SK-N-SH treated with all-trans-retinoic acid at 6 μM for 48 hours (cell line): Measurements from ENCODE around the gene COL15A1.
A peak's percentile ranks its signal among the peaks of the same experiment; 100 is the strongest.

Experiments
- ATAC-seq: fragments of 200-7000 bp; cut with Tn5 transposase; 3 replicates; pipeline ENCODE4 v1.9.1; 2020; ENCODE audit warnings: mild to moderate bottlenecking, moderate library complexity
- ARNTL ChIP-seq: fragments of 450-650 bp; formaldehyde crosslinking; IDR thresholded peaks from 2 replicates; pipeline ENCODE4 v1.5.0; 2020; ENCODE audit warnings: low read depth, mild to moderate bottlenecking, moderate library complexity, borderline replicate concordance
- BACH2 ChIP-seq: fragments of 250-450 bp; sonication (Bioruptor Pico); IDR thresholded peaks from 2 replicates; pipeline ENCODE4 v1.9.0; 2021; ENCODE audit warnings: mild to moderate bottlenecking, borderline replicate concordance
- CSDC2 ChIP-seq: fragments of 250-450 bp; sonication (Bioruptor Pico); IDR thresholded peaks from 2 replicates; pipeline ENCODE4 v1.5.0; 2020; ENCODE audit warnings: mild to moderate bottlenecking, moderate library complexity
- ESRRG ChIP-seq: fragments of 250-450 bp; sonication (Bioruptor Pico); IDR thresholded peaks from 2 replicates; pipeline ENCODE4 v1.6.1; 2021; ENCODE audit warnings: mild to moderate bottlenecking
- GLIS3 ChIP-seq: fragments of 250-450 bp; sonication (Bioruptor Pico); IDR thresholded peaks from 2 replicates; pipeline ENCODE4 v1.5.0; 2020; ENCODE audit warnings: mild to moderate bottlenecking, moderate library complexity
- ISL1 ChIP-seq: fragments of 250-450 bp; sonication (Bioruptor Pico); IDR thresholded peaks from 2 replicates; pipeline ENCODE4 v2.1.2; 2022; ENCODE audit warnings: mild to moderate bottlenecking, moderate library complexity
- OSR1 ChIP-seq: fragments of 250-450 bp; sonication (Bioruptor Pico); IDR thresholded peaks from 2 replicates; pipeline ENCODE4 v1.8.0; 2022; ENCODE audit warnings: moderate library complexity, mild to moderate bottlenecking, inconsistent platforms
- SNAI2 ChIP-seq: fragments of 250-450 bp; sonication (Bioruptor Pico); IDR thresholded peaks from 2 replicates; pipeline ENCODE4 v1.5.0; 2020; ENCODE audit warnings: mild to moderate bottlenecking, moderate library complexity
- TCF4 ChIP-seq: fragments of 250-450 bp; sonication (Bioruptor Pico); IDR thresholded peaks from 2 replicates; pipeline ENCODE4 v1.8.0; 2021; ENCODE audit warnings: mild to moderate bottlenecking, moderate library complexity, borderline replicate concordance
- TOX ChIP-seq: fragments of 250-450 bp; sonication (Bioruptor Pico); IDR thresholded peaks from 2 replicates; pipeline ENCODE4 v1.8.0; 2021; ENCODE audit warnings: mild to moderate bottlenecking, moderate library complexity, borderline replicate concordance
- ZC3H10 ChIP-seq: fragments of 250-450 bp; sonication (Bioruptor Pico); IDR thresholded peaks from 2 replicates; pipeline ENCODE4 v1.5.1; 2021; ENCODE audit warnings: mild to moderate bottlenecking, moderate library complexity
- ZFP3 ChIP-seq: fragments of 250-450 bp; sonication (Bioruptor Pico); IDR thresholded peaks from 2 replicates; pipeline ENCODE4 v1.5.0; 2020; ENCODE audit warnings: mild to moderate bottlenecking, moderate library complexity
- ZFP30 ChIP-seq: fragments of 450-650 bp; formaldehyde crosslinking; IDR thresholded peaks from 2 replicates; pipeline ENCODE4 v1.5.0; 2022; ENCODE audit warnings: mild to moderate bottlenecking, moderate library complexity
- ZNF565 ChIP-seq: fragments of 450-650 bp; formaldehyde crosslinking; conservative IDR thresholded peaks from 2 replicates; pipeline ENCODE4 v1.5.0; 2020; ENCODE audit warnings: low read depth, mild to moderate bottlenecking, moderate library complexity
- ZNF70 ChIP-seq: fragments of 450-650 bp; formaldehyde crosslinking; IDR thresholded peaks from 2 replicates; pipeline ENCODE4 v1.5.0; 2020; ENCODE audit warnings: mild to moderate bottlenecking, moderate library complexity
- ZNF8 ChIP-seq: fragments of 450-650 bp; formaldehyde crosslinking; IDR thresholded peaks from 2 replicates; pipeline ENCODE4 v1.5.0; 2020; ENCODE audit warnings: mild to moderate bottlenecking, moderate library complexity
- TF ChIP-seq, protein P1 (sequence below): fragments of 250-450 bp; sonication (Bioruptor Pico); IDR thresholded peaks from 2 replicates; pipeline ENCODE4 v1.5.1; 2020; ENCODE audit warnings: low read depth, mild to moderate bottlenecking, moderate library complexity
- TF ChIP-seq, protein P2 (sequence below): fragments of 250-450 bp; sonication (Bioruptor Pico); IDR thresholded peaks from 2 replicates; pipeline ENCODE4 v1.5.1; 2021; ENCODE audit warnings: mild to moderate bottlenecking, moderate library complexity
- TF ChIP-seq, protein P3 (sequence below): fragments of 250-450 bp; sonication (Bioruptor Pico); IDR thresholded peaks from 2 replicates; pipeline ENCODE4 v1.5.0; 2020; ENCODE audit warnings: mild to moderate bottlenecking, moderate library complexity
- TF ChIP-seq, protein P4 (sequence below): fragments of 250-450 bp; sonication (Bioruptor Pico); IDR thresholded peaks from 2 replicates; pipeline ENCODE4 v1.8.0; 2021; ENCODE audit warnings: low read depth, mild to moderate bottlenecking, moderate library complexity, borderline replicate concordance
- TF ChIP-seq, protein P5 (sequence below): fragments of 250-450 bp; sonication (Bioruptor Pico); IDR thresholded peaks from 2 replicates; pipeline ENCODE4 v1.8.0; 2020; ENCODE audit warnings: mild to moderate bottlenecking, moderate library complexity, borderline replicate concordance

COL15A1 gene

DNA sequence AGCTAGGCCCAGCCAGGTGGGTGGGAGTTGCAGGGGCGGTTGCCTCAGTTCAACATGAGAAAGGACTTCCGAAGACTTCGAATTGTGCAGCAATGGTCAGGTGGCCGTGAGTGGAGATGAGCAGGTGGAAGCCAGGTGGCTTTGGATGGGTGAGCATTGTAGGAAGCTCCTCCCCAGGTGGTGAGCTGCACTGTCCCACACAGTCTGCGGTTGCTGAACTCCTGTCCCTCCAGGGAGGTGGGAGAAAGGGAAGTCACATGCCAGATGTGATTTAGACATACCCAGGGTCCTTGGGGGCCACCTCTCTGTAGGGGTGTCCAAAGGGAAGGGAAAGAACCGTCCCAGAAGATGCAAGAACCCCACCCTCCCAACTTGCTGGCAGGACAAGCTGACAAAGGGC, 30.4 kb downstream of the COL15A1 start (continued):
- TF ChIP-seq, protein P1, sequence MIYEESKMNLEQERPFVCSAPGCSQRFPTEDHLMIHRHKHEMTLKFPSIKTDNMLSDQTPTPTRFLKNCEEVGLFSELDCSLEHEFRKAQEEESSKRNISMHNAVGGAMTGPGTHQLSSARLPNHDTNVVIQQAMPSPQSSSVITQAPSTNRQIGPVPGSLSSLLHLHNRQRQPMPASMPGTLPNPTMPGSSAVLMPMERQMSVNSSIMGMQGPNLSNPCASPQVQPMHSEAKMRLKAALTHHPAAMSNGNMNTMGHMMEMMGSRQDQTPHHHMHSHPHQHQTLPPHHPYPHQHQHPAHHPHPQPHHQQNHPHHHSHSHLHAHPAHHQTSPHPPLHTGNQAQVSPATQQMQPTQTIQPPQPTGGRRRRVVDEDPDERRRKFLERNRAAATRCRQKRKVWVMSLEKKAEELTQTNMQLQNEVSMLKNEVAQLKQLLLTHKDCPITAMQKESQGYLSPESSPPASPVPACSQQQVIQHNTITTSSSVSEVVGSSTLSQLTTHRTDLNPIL (CRISPR knock-in tag) = no peak
- TF ChIP-seq ZNF70 (CRISPR knock-in tag) (no peak), CSDC2 (no peak), TOX (CRISPR knock-in tag) (no peak)

DNA sequence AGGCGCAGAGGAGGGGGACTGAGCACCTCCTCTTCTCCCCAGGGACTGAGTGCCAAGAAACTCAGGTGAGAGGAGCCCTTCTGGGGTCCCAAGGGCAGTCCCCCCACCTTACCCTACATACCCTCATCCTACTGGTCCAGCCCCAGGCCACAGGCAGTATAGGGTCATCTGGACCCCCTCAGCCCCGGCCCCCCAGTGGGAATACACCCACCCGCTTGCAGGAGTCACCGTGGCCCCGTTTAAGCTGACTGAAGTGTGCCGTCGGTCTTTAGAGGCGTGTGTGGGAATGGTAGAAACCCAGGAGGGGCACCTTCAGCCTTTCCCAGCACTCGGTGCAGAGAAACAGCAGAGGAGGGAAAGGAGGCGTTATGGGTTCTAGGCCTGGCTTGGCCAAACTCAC, 30.8 kb downstream of the COL15A1 start:
- ATAC-seq = peak; percentile 12
- no peak for TF ChIP-seq ZFP30 (CRISPR knock-in tag)
- TF ChIP-seq CSDC2 = no peak
- TF ChIP-seq TOX (CRISPR knock-in tag) = no peak
- no peak for TF ChIP-seq ZC3H10 (CRISPR knock-in tag)
- no peak for TF ChIP-seq ZNF565 (CRISPR knock-in tag)
- TF ChIP-seq ZNF70 (CRISPR knock-in tag) = no peak
- no peak for TF ChIP-seq ESRRG (CRISPR knock-in tag)
- TF ChIP-seq BACH2 = no peak
- no peak for TF ChIP-seq OSR1
- TF ChIP-seq ZNF8 = no peak
- TF ChIP-seq, protein P2, sequence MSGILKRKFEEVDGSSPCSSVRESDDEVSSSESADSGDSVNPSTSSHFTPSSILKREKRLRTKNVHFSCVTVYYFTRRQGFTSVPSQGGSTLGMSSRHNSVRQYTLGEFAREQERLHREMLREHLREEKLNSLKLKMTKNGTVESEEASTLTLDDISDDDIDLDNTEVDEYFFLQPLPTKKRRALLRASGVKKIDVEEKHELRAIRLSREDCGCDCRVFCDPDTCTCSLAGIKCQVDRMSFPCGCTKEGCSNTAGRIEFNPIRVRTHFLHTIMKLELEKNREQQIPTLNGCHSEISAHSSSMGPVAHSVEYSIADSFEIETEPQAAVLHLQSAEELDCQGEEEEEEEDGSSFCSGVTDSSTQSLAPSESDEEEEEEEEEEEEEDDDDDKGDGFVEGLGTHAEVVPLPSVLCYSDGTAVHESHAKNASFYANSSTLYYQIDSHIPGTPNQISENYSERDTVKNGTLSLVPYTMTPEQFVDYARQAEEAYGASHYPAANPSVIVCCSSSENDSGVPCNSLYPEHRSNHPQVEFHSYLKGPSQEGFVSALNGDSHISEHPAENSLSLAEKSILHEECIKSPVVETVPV (CRISPR knock-in tag) = no peak
- TF ChIP-seq ZFP3 (CRISPR knock-in tag) = no peak
- no peak for TF ChIP-seq ARNTL (CRISPR knock-in tag)
- TF ChIP-seq, protein P1 (CRISPR knock-in tag) = no peak
- no peak for TF ChIP-seq TCF4 (CRISPR knock-in tag)
- TF ChIP-seq GLIS3 = no peak
- no peak for TF ChIP-seq ISL1 (CRISPR knock-in tag)
- TF ChIP-seq, protein P3, sequence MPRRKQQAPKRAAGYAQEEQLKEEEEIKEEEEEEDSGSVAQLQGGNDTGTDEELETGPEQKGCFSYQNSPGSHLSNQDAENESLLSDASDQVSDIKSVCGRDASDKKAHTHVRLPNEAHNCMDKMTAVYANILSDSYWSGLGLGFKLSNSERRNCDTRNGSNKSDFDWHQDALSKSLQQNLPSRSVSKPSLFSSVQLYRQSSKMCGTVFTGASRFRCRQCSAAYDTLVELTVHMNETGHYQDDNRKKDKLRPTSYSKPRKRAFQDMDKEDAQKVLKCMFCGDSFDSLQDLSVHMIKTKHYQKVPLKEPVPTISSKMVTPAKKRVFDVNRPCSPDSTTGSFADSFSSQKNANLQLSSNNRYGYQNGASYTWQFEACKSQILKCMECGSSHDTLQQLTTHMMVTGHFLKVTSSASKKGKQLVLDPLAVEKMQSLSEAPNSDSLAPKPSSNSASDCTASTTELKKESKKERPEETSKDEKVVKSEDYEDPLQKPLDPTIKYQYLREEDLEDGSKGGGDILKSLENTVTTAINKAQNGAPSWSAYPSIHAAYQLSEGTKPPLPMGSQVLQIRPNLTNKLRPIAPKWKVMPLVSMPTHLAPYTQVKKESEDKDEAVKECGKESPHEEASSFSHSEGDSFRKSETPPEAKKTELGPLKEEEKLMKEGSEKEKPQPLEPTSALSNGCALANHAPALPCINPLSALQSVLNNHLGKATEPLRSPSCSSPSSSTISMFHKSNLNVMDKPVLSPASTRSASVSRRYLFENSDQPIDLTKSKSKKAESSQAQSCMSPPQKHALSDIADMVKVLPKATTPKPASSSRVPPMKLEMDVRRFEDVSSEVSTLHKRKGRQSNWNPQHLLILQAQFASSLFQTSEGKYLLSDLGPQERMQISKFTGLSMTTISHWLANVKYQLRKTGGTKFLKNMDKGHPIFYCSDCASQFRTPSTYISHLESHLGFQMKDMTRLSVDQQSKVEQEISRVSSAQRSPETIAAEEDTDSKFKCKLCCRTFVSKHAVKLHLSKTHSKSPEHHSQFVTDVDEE (CRISPR knock-in tag) = no peak
- TF ChIP-seq, all 23 proteins: peak for 0

DNA sequence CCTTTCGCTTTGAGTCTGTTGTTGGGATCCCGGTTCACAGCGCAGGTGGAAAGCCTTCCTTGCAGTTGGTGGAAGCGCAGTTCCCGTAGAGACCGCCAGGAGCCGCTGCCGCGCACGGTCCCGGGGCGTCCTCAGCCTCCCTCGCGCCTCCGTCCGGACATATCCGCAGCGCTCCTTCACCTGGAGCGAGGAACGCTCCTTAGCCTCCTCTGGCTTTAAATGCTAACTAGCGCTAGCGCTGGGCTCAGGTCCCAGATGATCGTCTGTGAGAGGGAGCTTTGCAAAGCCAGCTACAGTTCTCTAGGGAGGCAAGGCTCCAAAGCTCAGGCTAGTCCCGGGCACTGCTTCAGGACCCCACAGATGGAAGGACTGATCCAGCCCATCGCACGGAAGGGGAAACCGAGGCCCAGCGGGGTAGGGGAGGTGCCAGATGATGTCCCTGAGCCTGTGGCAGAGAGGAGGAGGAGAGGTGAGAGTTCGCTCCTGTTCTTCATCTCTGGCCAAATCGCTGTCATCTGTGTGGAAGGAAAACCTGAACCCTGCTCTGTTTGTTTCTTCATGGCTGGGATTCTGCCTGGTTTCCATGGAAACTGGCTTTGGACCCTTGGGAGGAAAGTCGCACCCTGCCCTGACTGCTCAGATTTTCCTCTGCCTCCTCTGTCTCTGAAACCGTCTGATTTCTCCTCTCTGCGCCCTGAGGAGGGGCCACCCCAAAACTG, 31.4 kb downstream of the COL15A1 start:
- peak; percentile 95 for ATAC-seq
- TF ChIP-seq OSR1 = no peak
- TF ChIP-seq, protein P4, sequence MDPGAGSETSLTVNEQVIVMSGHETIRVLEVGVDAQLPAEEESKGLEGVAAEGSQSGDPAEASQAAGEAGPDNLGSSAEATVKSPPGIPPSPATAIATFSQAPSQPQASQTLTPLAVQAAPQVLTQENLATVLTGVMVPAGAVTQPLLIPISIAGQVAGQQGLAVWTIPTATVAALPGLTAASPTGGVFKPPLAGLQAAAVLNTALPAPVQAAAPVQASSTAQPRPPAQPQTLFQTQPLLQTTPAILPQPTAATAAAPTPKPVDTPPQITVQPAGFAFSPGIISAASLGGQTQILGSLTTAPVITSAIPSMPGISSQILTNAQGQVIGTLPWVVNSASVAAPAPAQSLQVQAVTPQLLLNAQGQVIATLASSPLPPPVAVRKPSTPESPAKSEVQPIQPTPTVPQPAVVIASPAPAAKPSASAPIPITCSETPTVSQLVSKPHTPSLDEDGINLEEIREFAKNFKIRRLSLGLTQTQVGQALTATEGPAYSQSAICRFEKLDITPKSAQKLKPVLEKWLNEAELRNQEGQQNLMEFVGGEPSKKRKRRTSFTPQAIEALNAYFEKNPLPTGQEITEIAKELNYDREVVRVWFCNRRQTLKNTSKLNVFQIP (CRISPR knock-in tag) = no peak

DNA sequence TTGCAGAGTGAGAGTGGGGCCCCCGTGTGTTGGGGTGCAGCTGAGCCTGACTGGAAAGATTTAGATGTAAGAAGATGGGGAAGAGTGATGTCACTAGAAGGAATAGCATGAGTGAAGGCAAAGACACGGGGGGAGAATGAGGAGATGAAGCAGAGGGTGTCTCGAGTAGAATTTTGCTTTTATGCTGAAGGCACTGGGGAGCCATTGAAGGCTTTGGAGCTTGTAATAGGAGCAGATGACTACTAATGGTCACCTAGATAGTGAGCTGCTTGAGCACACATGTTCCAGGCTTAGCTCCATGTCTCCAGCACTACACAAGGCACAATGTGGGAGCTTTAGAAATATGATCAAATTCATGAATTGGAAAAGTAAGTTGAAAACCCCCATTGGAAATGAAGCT, 32.1 kb downstream of the COL15A1 start:
- ATAC-seq = no peak
- TF ChIP-seq, protein P4 (CRISPR knock-in tag) = no peak
- TF ChIP-seq, protein P3 (CRISPR knock-in tag) = no peak
- TF ChIP-seq SNAI2 (CRISPR knock-in tag) (no peak), ZC3H10 (CRISPR knock-in tag) (no peak), ESRRG (CRISPR knock-in tag) (no peak), OSR1 (no peak)
- TF ChIP-seq, protein P5, sequence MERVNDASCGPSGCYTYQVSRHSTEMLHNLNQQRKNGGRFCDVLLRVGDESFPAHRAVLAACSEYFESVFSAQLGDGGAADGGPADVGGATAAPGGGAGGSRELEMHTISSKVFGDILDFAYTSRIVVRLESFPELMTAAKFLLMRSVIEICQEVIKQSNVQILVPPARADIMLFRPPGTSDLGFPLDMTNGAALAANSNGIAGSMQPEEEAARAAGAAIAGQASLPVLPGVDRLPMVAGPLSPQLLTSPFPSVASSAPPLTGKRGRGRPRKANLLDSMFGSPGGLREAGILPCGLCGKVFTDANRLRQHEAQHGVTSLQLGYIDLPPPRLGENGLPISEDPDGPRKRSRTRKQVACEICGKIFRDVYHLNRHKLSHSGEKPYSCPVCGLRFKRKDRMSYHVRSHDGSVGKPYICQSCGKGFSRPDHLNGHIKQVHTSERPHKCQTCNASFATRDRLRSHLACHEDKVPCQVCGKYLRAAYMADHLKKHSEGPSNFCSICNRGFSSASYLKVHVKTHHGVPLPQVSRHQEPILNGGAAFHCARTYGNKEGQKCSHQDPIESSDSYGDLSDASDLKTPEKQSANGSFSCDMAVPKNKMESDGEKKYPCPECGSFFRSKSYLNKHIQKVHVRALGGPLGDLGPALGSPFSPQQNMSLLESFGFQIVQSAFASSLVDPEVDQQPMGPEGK (CRISPR knock-in tag) = no peak
